Mesenchymal stem cell (in vitro differentiated cells and primary cell): Measurements from ENCODE around the gene KRT79.

Experiments used
- DNase-seq: peaks from one replicate; pipeline ENCODE4 v3.0.0-alpha.2; 2013
- H2AFZ ChIP-seq: one replicate; pipeline ENCODE4 v1.6.1; 2013; ENCODE audit warnings: low read depth, mild to moderate bottlenecking, control low read depth, inconsistent platforms, low read length, moderate library complexity
- H2AK5ac ChIP-seq: 2 replicates; pipeline ENCODE4 v1.6.1; 2013; ENCODE audit warnings: low read length, moderate library complexity, mild to moderate bottlenecking, inconsistent platforms; ENCODE audit not compliant: severe bottlenecking
- H2BK120ac ChIP-seq: one replicate; pipeline ENCODE4 v1.6.1; 2013; ENCODE audit warnings: low read depth, mild to moderate bottlenecking, inconsistent platforms, low read length, moderate library complexity
- H2BK12ac ChIP-seq, 2 experiments: one replicate each; pipeline ENCODE4 v1.6.1; 2013; ENCODE audit warnings: inconsistent platforms in 2 of 2, low read length in 2 of 2, mild to moderate bottlenecking in 2 of 2, moderate library complexity in 2 of 2, control low read depth in 1 of 2
- H2BK15ac ChIP-seq: one replicate; pipeline ENCODE4 v1.6.1; 2013; ENCODE audit warnings: mild to moderate bottlenecking, low read depth, inconsistent platforms; ENCODE audit not compliant: poor library complexity, severe bottlenecking
- H2BK5ac ChIP-seq: 2 replicates; pipeline ENCODE4 v1.6.1; 2013; ENCODE audit warnings: low read depth, mild to moderate bottlenecking, low read length, control low read depth, inconsistent platforms; ENCODE audit not compliant: poor library complexity, severe bottlenecking
- H3K14ac ChIP-seq, 2 experiments: one replicate each; pipeline ENCODE4 v1.6.1; 2013; ENCODE audit warnings: inconsistent platforms in 2 of 2, low read length in 2 of 2, control low read depth in 1 of 2, mild to moderate bottlenecking in 1 of 2, moderate library complexity in 1 of 2
- H3K18ac ChIP-seq, 2 experiments: one replicate each; pipeline ENCODE4 v1.6.1; 2013; ENCODE audit warnings: inconsistent platforms in 2 of 2, low read length in 2 of 2, control low read depth in 1 of 2, low read depth in 1 of 2, mild to moderate bottlenecking in 1 of 2
- H3K23ac ChIP-seq, 2 experiments: one replicate each; pipeline ENCODE4 v1.6.1; 2013; ENCODE audit warnings: inconsistent platforms in 2 of 2, low read length in 2 of 2, mild to moderate bottlenecking in 2 of 2, moderate library complexity in 2 of 2, control low read depth in 1 of 2
- H3K27ac ChIP-seq: 2 replicates; pipeline ENCODE4 v1.5.1; 2013; ENCODE audit warnings: mild to moderate bottlenecking, moderate library complexity, low read length, control low read depth, inconsistent platforms; ENCODE audit not compliant: poor library complexity, severe bottlenecking
- H3K27me3 ChIP-seq, 2 experiments: 2 replicates each; pipeline versions ENCODE4 v1.6.1 to v1.7.0; 2013; ENCODE audit warnings: low read length in 2 of 2, mild to moderate bottlenecking in 2 of 2, moderate library complexity in 2 of 2, control low read depth in 1 of 2, inconsistent platforms in 1 of 2; ENCODE audit not compliant: control insufficient read depth in 1 of 2, insufficient read depth in 1 of 2
- H3K36me3 ChIP-seq, 2 experiments: 2 replicates each; pipeline versions ENCODE4 v1.6.1 to v1.7.0; 2013; ENCODE audit warnings: low read length in 2 of 2, control low read depth in 1 of 2, inconsistent platforms in 1 of 2, low read depth in 1 of 2, mild to moderate bottlenecking in 1 of 2; ENCODE audit not compliant: insufficient read depth in 2 of 2, control insufficient read depth in 1 of 2
- H3K4ac ChIP-seq, 2 experiments: one replicate each; pipeline ENCODE4 v1.6.1; 2013; ENCODE audit warnings: inconsistent platforms in 2 of 2, low read length in 2 of 2, mild to moderate bottlenecking in 2 of 2, moderate library complexity in 2 of 2, control low read depth in 1 of 2, low read depth in 1 of 2
- H3K4me1 ChIP-seq: 2 replicates; pipeline ENCODE4 v1.6.1; 2013; ENCODE audit warnings: low read depth, low read length, control low read depth; ENCODE audit not compliant: control insufficient read depth, insufficient read depth
- H3K4me2 ChIP-seq: 2 replicates; pipeline ENCODE4 v1.6.1; 2013; ENCODE audit warnings: low read length, mild to moderate bottlenecking, inconsistent platforms; ENCODE audit not compliant: poor library complexity, severe bottlenecking
- H3K4me3 ChIP-seq, 2 experiments: 2 replicates each; pipeline versions ENCODE4 v1.5.1 to v1.7.0; 2013; ENCODE audit warnings: low read length in 2 of 2, mild to moderate bottlenecking in 2 of 2, control low read depth in 1 of 2, low read depth in 1 of 2; ENCODE audit not compliant: insufficient read depth in 1 of 2
- H3K79me1 ChIP-seq: replicated peaks from 2 replicates; pipeline ENCODE4 v1.6.1; 2013; ENCODE audit warnings: mild to moderate bottlenecking, control low read depth, low read length, inconsistent platforms; ENCODE audit not compliant: poor library complexity, severe bottlenecking
- H3K9ac ChIP-seq: 2 replicates; pipeline ENCODE4 v1.7.0; 2013; ENCODE audit warnings: mild to moderate bottlenecking, low read length, moderate library complexity
- H3K9me3 ChIP-seq: 2 replicates; pipeline ENCODE4 v1.7.0; 2013; ENCODE audit warnings: mild to moderate bottlenecking, low read length; ENCODE audit not compliant: control insufficient read depth
- H4K8ac ChIP-seq: one replicate; pipeline ENCODE4 v1.6.1; 2013; ENCODE audit warnings: inconsistent platforms, mild to moderate bottlenecking, low read length, moderate library complexity
- H4K91ac ChIP-seq: one replicate; pipeline ENCODE4 v1.6.1; 2013; ENCODE audit warnings: mild to moderate bottlenecking, low read length, inconsistent platforms
- WGBS: methylation state at CpG from one replicate; pipeline ENCODE4 v1.1.7; 2013; ENCODE audit warnings: mixed read lengths; 5-methylcytosine and 5-hydroxymethylcytosine counted together

The KRT79 gene

GRCh38 chr12:52813885-52814709, 20.0 kb downstream of the KRT79 start, which contains the start of gene KRT4:
Gene KRT4, minus strand, starts transcription at chr12:52814116. Its CDS starts 58 bp downstream, at chr12:52814058.
- Histone ChIP-seq H2BK12ac (no peak within 1 kb of the TSS), H2BK5ac (no peak within 1 kb of the TSS), H2BK120ac (no peak within 1 kb of the TSS), H2AK5ac (no peak within 1 kb of the TSS), H3K79me1 (no peaks in the 10 kb centered on the region), H3K27ac (no peak within 1 kb of the TSS), H3K18ac (no peak within 1 kb of the TSS), H2BK15ac (no peak within 1 kb of the TSS), H3K27me3 (peaks cover 22 to 70% of the 10 kb centered on the region in 2 experiments), H3K4me1 (peaks cover 3% of the 10 kb centered on the region), H3K4ac (no peak within 1 kb of the TSS), H3K36me3 (no peaks in the 10 kb centered on the region), H2AFZ (no peak within 1 kb of the TSS), H4K91ac (no peak within 1 kb of the TSS), H3K14ac (no peak within 1 kb of the TSS), H3K23ac (no peak within 1 kb of the TSS), H3K9me3 (no peaks in the 10 kb centered on the region), H3K4me2 (no peak within 1 kb of the TSS), H3K4me3 (no peak within 1 kb of the TSS), H4K8ac (no peak within 1 kb of the TSS), H3K9ac (no peak within 1 kb of the TSS)
- 80% methylated on average over 13 of the region's 15 CpGs for WGBS
- DNase-seq, result no peak

DNA sequence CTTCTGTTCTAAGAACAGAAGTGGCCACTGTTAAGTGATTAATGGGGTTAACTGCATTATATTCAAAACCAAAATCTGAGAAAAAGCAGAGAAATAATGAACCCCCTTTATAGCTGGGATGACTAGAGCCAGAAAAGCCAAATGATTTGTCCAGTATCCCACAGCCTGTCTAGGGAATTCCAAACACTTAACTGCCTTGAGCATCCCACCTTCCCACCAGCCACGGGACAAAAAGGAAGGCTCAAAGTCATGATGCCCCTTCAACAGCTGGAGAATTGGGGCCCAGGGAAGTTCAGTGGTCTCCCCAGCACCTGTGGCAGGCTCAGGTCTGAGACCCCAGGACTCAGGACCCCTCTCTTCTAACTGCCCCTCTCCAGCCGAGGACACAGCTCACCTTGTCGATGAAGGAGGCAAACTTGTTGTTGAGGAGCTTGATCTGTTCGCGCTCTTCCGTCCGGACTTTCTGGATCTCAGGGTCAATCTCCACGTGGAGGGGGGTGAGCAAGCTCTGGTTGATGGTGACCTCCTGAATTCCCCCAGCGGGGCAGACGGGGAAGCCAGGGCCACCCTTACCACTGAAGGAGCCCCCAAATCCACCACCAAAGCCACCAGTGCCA, 20.8 kb downstream of the KRT79 start:
- H3K9me3 ChIP-seq, result no peaks in the 10 kb centered on the region
- H3K4me1 ChIP-seq, result peaks cover 3% of the 10 kb centered on the region
- no peak overlapping the region for H3K4me3 ChIP-seq
- H3K4ac ChIP-seq, result no peak overlapping the region
- H3K18ac ChIP-seq, result no peak overlapping the region
- no peak overlapping the region for H3K9ac ChIP-seq
- H2AK5ac ChIP-seq, result no peak overlapping the region
- H2BK120ac ChIP-seq, result no peak overlapping the region
- no peak for DNase-seq
- H3K27ac ChIP-seq, result no peak overlapping the region
- no peak overlapping the region for H4K8ac ChIP-seq
- H3K36me3 ChIP-seq, result no peaks in the 10 kb centered on the region
- no peak overlapping the region for H2BK15ac ChIP-seq
- no peak overlapping the region for H2BK5ac ChIP-seq
- no peaks in the 10 kb centered on the region for H3K79me1 ChIP-seq
- no peak overlapping the region for H2AFZ ChIP-seq
- H3K14ac ChIP-seq, result no peak overlapping the region
- no peak overlapping the region for H3K23ac ChIP-seq
- peaks cover 21 to 70% of the 10 kb centered on the region in 2 experiments for H3K27me3 ChIP-seq
- no peak overlapping the region for H4K91ac ChIP-seq
- H3K4me2 ChIP-seq, result no peak overlapping the region
- H2BK12ac ChIP-seq, result no peak overlapping the region
- WGBS, result 84% methylated on average over 10 of the region's 10 CpGs

GRCh38 chr12:52812749-52813148, 21.4 kb downstream of the KRT79 start:
- DNase-seq, result no peak
- Histone ChIP-seq H4K91ac (no peak overlapping the region), H3K18ac (no peak overlapping the region), H3K9me3 (no peaks in the 10 kb centered on the region), H3K4me1 (peaks cover 3% of the 10 kb centered on the region), H2BK12ac (no peak overlapping the region), H3K4ac (no peak overlapping the region), H3K9ac (no peak overlapping the region), H3K79me1 (no peaks in the 10 kb centered on the region), H3K4me2 (no peak overlapping the region), H2BK120ac (no peak overlapping the region), H3K36me3 (no peaks in the 10 kb centered on the region), H2AK5ac (no peak overlapping the region), H3K4me3 (no peak overlapping the region), H2AFZ (no peak overlapping the region), H3K23ac (no peak overlapping the region), H3K27ac (no peak overlapping the region), H4K8ac (no peak overlapping the region), H2BK15ac (no peak overlapping the region), H2BK5ac (no peak overlapping the region), H3K14ac (no peak overlapping the region), H3K27me3 (peaks cover 15 to 70% of the 10 kb centered on the region in 2 experiments)
- 61% methylated on average over 3 of the region's 3 CpGs for WGBS

DNA sequence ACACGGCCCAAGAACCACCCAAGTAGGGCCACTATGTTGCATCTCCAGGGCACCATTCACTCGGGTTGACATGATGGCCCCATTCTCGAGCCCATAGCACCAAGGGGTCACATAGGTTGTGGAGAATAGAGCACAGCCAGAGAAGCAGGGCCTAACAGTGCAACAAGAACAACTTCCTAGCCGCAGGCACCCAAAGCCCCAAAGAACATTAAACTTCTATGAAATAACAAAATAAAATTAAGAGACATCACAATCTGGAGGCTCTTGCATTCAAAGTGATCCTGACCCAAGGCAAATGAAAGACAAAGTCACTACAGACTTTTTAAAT, 22.1 kb downstream of the KRT79 start:
- H3K27me3 ChIP-seq, result peaks cover 13 to 70% of the 10 kb centered on the region in 2 experiments
- H2AK5ac ChIP-seq, result no peak overlapping the region
- H2BK15ac ChIP-seq, result no peak overlapping the region
- no peak overlapping the region for H3K14ac ChIP-seq
- no peak overlapping the region for H2AFZ ChIP-seq
- WGBS, result 51% methylated on average over 4 of the region's 4 CpGs
- no peak overlapping the region for H3K27ac ChIP-seq
- H4K91ac ChIP-seq, result no peak overlapping the region
- no peaks in the 10 kb centered on the region for H3K79me1 ChIP-seq
- H3K9me3 ChIP-seq, result no peaks in the 10 kb centered on the region
- H2BK120ac ChIP-seq, result no peak overlapping the region
- H4K8ac ChIP-seq, result no peak overlapping the region
- H2BK5ac ChIP-seq, result no peak overlapping the region
- no peak overlapping the region for H3K4me3 ChIP-seq
- H2BK12ac ChIP-seq, result no peak overlapping the region
- no peak overlapping the region for H3K18ac ChIP-seq
- no peak overlapping the region for H3K9ac ChIP-seq
- no peak overlapping the region for H3K4me2 ChIP-seq
- H3K4ac ChIP-seq, result no peak overlapping the region
- H3K23ac ChIP-seq, result no peak overlapping the region
- peaks cover 9% of the 10 kb centered on the region for H3K4me1 ChIP-seq
- no peak for DNase-seq
- no peaks in the 10 kb centered on the region for H3K36me3 ChIP-seq
